Astrocyte of the cerebellum (primary cell): ENCODE data around the gene TRAF4.
"Not testable (repeated sequence)": the region's sequence is repeated elsewhere in the genome, so short reads cannot be mapped to it uniquely, and the experiment has no call there.

Source experiments
- DNase-seq: peaks from one replicate; pipeline ENCODE4 v3.0.0-alpha.2; 2011; ENCODE audit warnings: low read depth
- H3K4me3 ChIP-seq: 2 replicates; pipeline ENCODE4 v1.5.1; 2011; ENCODE audit warnings: mild to moderate bottlenecking, low read depth, low read length, moderate library complexity
- in situ Hi-C: cut with HindIII; loops from 2 replicates; pipeline ENCODE4 v1.10.0; 2017; ENCODE audit warnings: low sequenced_read_pairs
- TF ChIP-seq, protein P1 (sequence below): IDR thresholded peaks from 2 replicates; pipeline ENCODE4 v1.5.1; 2012; ENCODE audit warnings: low read length, low read depth, moderate library complexity, mild to moderate bottlenecking; ENCODE audit errors: missing control alignments

The TRAF4 gene

GRCh38 chr17:28735242-28735722, 8.5 kb upstream of the TRAF4 start:
- no peak for DNase-seq
- in situ Hi-C loops = no loop called here
- TF ChIP-seq, protein P1, sequence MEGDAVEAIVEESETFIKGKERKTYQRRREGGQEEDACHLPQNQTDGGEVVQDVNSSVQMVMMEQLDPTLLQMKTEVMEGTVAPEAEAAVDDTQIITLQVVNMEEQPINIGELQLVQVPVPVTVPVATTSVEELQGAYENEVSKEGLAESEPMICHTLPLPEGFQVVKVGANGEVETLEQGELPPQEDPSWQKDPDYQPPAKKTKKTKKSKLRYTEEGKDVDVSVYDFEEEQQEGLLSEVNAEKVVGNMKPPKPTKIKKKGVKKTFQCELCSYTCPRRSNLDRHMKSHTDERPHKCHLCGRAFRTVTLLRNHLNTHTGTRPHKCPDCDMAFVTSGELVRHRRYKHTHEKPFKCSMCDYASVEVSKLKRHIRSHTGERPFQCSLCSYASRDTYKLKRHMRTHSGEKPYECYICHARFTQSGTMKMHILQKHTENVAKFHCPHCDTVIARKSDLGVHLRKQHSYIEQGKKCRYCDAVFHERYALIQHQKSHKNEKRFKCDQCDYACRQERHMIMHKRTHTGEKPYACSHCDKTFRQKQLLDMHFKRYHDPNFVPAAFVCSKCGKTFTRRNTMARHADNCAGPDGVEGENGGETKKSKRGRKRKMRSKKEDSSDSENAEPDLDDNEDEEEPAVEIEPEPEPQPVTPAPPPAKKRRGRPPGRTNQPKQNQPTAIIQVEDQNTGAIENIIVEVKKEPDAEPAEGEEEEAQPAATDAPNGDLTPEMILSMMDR = no peak
- H3K4me3 ChIP-seq = no peak overlapping the region

DNA sequence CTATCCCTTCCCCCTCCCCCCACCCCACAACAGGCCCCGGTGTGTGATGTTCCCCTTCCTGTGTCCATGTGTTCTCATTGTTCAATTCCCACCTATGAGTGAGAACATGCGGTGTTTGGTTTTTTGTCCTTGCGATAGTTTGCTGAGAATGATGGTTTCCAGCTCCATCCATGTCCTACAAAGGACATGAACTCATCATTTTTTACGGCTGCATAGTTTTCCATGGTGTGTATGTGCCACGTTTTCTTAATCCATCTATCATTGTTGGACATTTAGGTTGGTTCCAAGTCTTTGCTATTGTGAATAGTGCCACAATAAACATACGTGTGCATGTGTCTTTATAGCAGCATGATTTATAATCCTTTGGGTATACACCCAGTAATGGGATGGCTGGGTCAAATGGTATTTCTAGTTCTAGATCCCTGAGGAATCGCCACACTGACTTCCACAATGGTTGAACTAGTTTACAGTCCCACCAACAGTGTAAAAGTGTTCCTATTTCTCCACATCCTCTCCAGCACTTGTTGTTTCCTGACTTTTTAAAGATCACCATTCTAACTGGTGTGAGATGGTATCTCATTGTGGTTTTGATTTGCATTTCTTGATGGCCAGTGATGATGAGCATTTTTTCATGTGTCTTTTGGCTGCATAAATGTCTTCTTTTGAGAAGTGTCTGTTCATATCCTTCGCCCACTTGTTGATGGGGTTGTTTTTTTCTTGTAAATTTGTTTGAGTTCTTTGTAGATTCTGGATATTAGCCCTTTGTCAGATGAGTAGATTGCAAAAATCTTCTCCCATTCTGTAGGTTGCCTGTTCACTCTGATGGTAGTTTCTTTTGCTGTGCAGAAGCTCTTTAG, 7.7 kb upstream of the TRAF4 start:
- H3K4me3 ChIP-seq, DNase-seq, in situ Hi-C loops: not testable (repeated sequence)

DNA sequence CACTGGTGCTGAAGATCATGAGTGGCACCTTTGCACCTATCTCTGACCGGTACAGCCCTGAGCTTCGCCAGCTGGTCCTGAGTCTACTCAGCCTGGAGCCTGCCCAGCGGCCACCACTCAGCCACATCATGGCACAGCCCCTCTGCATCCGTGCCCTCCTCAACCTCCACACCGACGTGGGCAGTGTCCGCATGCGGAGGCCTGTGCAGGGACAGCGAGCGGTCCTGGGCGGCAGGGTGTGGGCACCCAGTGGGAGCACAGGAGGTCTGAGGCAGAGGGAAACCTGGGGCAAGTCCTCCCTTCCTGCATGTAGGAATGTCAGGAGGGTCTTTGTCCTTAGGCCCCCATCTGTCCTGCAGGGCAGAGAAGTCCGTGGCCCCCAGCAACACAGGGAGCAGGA, 6.5 kb upstream of the TRAF4 start:
- TF ChIP-seq, protein P1 = no peak
- DNase-seq = no peak
- in situ Hi-C loops = no loop called here
- H3K4me3 ChIP-seq = no peak overlapping the region

GRCh38 chr17:28737770-28738679, 5.8 kb upstream of the TRAF4 start:
- no peak overlapping the region for H3K4me3 ChIP-seq
- DNase-seq = no peak
- in situ Hi-C loops = no loop called here
- TF ChIP-seq, protein P1 = no peak

DNA sequence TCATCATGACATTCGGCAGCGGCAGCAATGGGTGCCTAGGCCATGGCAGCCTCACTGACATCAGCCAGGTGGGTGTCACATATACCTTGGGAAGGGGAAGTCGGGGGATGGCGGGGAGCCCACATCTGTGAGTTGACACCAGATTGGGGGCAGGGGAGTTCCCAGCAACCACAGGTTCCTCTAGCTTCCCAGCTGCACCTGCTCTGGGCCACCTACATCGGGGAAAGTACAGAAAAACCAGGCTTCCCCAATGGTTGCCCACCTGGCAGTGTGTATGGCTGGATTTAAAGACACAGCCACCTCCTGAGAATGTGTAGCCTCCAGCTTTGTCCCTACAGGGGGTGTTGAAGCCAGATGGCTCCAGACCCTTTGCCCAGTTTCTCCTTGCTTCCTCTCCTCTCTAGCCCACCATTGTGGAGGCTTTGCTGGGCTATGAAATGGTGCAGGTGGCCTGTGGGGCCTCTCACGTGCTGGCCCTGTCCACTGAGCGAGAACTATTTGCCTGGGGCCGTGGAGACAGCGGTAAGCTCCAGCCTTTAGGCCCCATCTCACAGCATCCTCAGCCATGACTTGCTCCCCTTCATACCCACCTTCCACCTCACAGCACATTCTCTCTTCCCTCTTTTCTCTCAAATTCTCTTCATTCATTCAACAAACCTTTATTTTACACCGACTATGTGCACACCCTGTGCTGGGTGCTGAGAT, 5.0 kb upstream of the TRAF4 start:
- in situ Hi-C loops = no loop called here
- TF ChIP-seq, protein P1 = no peak
- H3K4me3 ChIP-seq = no peak overlapping the region
- no peak for DNase-seq

GRCh38 chr17:28740406-28741357, 3.1 kb upstream of the TRAF4 start:
- no peak for DNase-seq
- TF ChIP-seq, protein P1 = no peak
- in situ Hi-C loops = no loop called here
- H3K4me3 ChIP-seq = no peak overlapping the region
